GM21737 (cell line): ENCODE results near the gene C19orf53.

Experiments
- ATAC-seq: cut with Tn5 transposase; IDR thresholded peaks from one replicate; pipeline ENCODE4 v1.9.1; 2021; ENCODE audit warnings: mild to moderate bottlenecking, moderate library complexity; ENCODE audit not compliant: unreplicated experiment

The C19orf53 gene

DNA sequence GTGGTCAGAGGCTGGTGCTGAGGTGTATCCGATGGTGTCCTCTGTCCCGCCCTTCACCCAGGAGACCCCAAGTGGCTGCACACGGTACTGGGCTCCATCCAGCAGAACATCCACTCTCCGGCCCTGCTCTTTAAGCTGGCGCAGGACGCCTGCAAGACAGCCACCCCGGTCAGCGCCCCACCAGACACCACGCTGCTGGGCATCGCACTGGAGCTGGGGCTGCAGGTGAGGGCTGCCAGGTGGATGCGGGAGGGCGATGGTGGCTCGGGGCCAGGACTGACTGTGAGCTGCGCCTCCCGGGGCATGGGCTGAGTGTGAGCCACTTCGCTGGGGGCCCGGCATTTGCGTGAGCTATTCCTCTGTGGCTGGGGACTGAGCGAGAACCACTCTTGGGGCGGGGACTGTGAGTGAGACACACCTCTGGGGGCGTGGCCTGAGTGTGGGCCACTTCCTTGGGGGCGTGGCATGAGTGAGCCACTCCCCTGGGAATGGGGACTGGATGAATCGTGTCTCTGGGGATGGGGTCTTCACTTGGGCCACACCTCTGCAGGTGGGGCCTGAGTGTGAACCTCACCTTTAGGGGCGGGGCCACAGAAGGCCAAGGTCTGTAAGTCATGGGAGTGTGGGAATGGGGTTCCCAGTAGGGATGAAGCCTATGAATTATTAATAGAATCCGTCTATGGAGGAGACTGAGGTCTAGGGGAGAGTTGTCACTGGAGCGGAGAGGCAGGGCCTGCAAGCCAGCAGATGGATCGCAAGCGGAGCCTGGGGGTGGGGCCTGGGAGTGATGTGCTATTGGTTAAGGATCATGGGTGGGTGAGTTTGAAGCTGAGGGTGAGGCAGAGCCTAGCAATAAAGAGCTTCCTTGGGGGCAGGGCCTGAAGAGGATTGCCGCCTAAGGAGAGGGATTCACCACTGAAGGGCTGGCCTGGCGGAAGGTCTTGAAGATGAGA is 51.5 kb downstream of the C19orf53 start:
- ATAC-seq, result no peak

GRCh38 chr19:13826652-13827235 is 52.5 kb downstream of the C19orf53 start:
- ATAC-seq, result no peak

GRCh38 chr19:13827656-13828055 is 53.4 kb downstream of the C19orf53 start:
- ATAC-seq, result no peak
